Measurements from ENCODE around the gene ZSWIM8.
"Not testable (repeated sequence)": the region's sequence is repeated elsewhere in the genome, so short reads cannot be mapped to it uniquely, and the experiment has no call there.

ZSWIM8 gene

GRCh38 chr10:73795491-73795890 lies 10.1 kb downstream of the ZSWIM8 start:
- DNase-seq (ENCODE audit: low read depth in 4 of 4, low spot score in 1 of 4) = not testable (repeated sequence)

- not testable (repeated sequence) for DNase-seq (ENCODE audit: low read depth in 4 of 4, low spot score in 1 of 4)
Observed at GRCh38 chr10:73796035-73796434, 10.6 kb downstream of the ZSWIM8 start.

- no peak for DNase-seq (ENCODE audit: low read depth in 4 of 4, low spot score in 1 of 4)
Observed at GRCh38 chr10:73796766-73797165, 11.4 kb downstream of the ZSWIM8 start.

GRCh38 chr10:73797324-73798025 lies 12.1 kb downstream of the ZSWIM8 start:
- no peak for DNase-seq (ENCODE audit: low read depth in 4 of 4, low spot score in 1 of 4)

- DNase-seq (ENCODE audit: low read depth in 4 of 4, low spot score in 1 of 4) = no peak
Observed at GRCh38 chr10:73798087-73798486, 12.7 kb downstream of the ZSWIM8 start.

GRCh38 chr10:73798927-73799560 lies 13.6 kb downstream of the ZSWIM8 start:
- DNase-seq (ENCODE audit: low read depth in 4 of 4, low spot score in 1 of 4) = no peak

- no peak for DNase-seq (ENCODE audit: low read depth in 4 of 4, low spot score in 1 of 4)
Observed at GRCh38 chr10:73799899-73800559, 14.6 kb downstream of the ZSWIM8 start.

GRCh38 chr10:73800560-73801252 lies 15.3 kb downstream of the ZSWIM8 start:
- no peak for DNase-seq (ENCODE audit: low read depth in 4 of 4, low spot score in 1 of 4)

GRCh38 chr10:73801253-73801590 lies 15.8 kb downstream of the ZSWIM8 start:
- DNase-seq (ENCODE audit: low read depth in 4 of 4, low spot score in 1 of 4) = no peak

GRCh38 chr10:73802276-73802991 lies 17.0 kb downstream of the ZSWIM8 start:
- no peak for DNase-seq (ENCODE audit: low read depth in 4 of 4, low spot score in 1 of 4)

- no peak for DNase-seq (ENCODE audit: low read depth in 4 of 4, low spot score in 1 of 4)
Observed at GRCh38 chr10:73803680-73804286, 18.4 kb downstream of the ZSWIM8 start.

GRCh38 chr10:73806176-73806950 lies 21.0 kb downstream of the ZSWIM8 start:
- no peak for DNase-seq (ENCODE audit: low read depth in 4 of 4, low spot score in 1 of 4)

GRCh38 chr10:73807471-73807870 lies 22.1 kb downstream of the ZSWIM8 start:
- DNase-seq (ENCODE audit: low read depth in 4 of 4, low spot score in 1 of 4) = no peak

GRCh38 chr10:73808021-73808815 lies 22.8 kb downstream of the ZSWIM8 start:
- DNase-seq (ENCODE audit: low read depth in 4 of 4, low spot score in 1 of 4) = no peak

GRCh38 chr10:73809061-73809818 lies 23.8 kb downstream of the ZSWIM8 start:
- DNase-seq (ENCODE audit: low read depth in 4 of 4, low spot score in 1 of 4) = no peak

GRCh38 chr10:73810358-73810734 lies 24.9 kb downstream of the ZSWIM8 start:
- no peak for DNase-seq (ENCODE audit: low read depth in 4 of 4, low spot score in 1 of 4)

GRCh38 chr10:73810735-73811465 lies 25.5 kb downstream of the ZSWIM8 start:
- peak; percentile 13 to 41 (median 26) for DNase-seq (ENCODE audit: low read depth in 4 of 4, low spot score in 1 of 4)

GRCh38 chr10:73812657-73813056 lies 27.3 kb downstream of the ZSWIM8 start:
- DNase-seq (ENCODE audit: low read depth in 4 of 4, low spot score in 1 of 4) = no peak

Data from stimulated activated CD4-positive, alpha-beta T cell treated with anti-CD3 and anti-CD28 coated beads, Interleukin-1b, Interleukin-23, amount 100 ng/mL, for 24 hours (primary cell).